Liver (tissue), 2 donors: ENCODE measurements around the gene TMEM178A.

Experiments
- FOXA1 ChIP-seq: IDR thresholded peaks from 2 replicates; pipeline ENCODE4 v1.6.1; 2016; ENCODE audit warnings: antibody characterized with exemption
- REST ChIP-seq: IDR thresholded peaks from 2 replicates; pipeline ENCODE4 v1.6.1; 2016; ENCODE audit warnings: antibody characterized with exemption, mild to moderate bottlenecking
- TF ChIP-seq, protein P1 (sequence below): fragments of 150-350 bp; IDR thresholded peaks from 2 replicates; pipeline ENCODE4 v1.5.1; 2017; ENCODE audit warnings: improper control_type of control experiment, low read depth, low read length; ENCODE audit not compliant: missing input control
- donor health status: healthy.

GRCh38 chr2:39696101-39696553, 30.4 kb downstream of the TMEM178A start:
- TF ChIP-seq, protein P1, sequence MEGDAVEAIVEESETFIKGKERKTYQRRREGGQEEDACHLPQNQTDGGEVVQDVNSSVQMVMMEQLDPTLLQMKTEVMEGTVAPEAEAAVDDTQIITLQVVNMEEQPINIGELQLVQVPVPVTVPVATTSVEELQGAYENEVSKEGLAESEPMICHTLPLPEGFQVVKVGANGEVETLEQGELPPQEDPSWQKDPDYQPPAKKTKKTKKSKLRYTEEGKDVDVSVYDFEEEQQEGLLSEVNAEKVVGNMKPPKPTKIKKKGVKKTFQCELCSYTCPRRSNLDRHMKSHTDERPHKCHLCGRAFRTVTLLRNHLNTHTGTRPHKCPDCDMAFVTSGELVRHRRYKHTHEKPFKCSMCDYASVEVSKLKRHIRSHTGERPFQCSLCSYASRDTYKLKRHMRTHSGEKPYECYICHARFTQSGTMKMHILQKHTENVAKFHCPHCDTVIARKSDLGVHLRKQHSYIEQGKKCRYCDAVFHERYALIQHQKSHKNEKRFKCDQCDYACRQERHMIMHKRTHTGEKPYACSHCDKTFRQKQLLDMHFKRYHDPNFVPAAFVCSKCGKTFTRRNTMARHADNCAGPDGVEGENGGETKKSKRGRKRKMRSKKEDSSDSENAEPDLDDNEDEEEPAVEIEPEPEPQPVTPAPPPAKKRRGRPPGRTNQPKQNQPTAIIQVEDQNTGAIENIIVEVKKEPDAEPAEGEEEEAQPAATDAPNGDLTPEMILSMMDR = no peak
- TF ChIP-seq REST = no peak
- TF ChIP-seq FOXA1 = no peak
